ENCODE results near the gene TMUB1.

DNA sequence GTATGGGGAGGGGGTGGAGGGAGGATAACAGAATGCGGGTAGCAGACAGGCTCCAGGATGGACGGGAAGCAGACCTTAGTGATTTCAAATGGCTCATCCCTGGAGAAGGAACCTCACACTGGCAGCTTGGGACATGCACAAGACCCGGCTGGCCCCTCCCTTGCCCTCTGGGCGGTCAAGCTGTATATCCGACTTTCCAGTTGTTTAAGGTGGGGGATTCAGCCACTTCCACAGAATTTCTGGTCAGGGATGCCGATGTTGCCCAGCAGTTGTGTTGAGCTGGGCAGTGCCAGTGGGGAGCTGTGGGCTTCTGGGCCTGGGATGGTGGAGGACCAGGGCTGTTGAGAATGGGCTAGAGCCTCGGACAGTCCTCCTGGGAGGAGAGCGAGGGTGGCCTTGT lies 45.4 kb upstream of the TMUB1 start:
- TF ChIP-seq EZH2 (IDR thresholded peaks at IDR 0.05; ENCODE audit: borderline replicate concordance, low read depth, low read length, severe bottlenecking): no peak
- TF ChIP-seq, protein P1, sequence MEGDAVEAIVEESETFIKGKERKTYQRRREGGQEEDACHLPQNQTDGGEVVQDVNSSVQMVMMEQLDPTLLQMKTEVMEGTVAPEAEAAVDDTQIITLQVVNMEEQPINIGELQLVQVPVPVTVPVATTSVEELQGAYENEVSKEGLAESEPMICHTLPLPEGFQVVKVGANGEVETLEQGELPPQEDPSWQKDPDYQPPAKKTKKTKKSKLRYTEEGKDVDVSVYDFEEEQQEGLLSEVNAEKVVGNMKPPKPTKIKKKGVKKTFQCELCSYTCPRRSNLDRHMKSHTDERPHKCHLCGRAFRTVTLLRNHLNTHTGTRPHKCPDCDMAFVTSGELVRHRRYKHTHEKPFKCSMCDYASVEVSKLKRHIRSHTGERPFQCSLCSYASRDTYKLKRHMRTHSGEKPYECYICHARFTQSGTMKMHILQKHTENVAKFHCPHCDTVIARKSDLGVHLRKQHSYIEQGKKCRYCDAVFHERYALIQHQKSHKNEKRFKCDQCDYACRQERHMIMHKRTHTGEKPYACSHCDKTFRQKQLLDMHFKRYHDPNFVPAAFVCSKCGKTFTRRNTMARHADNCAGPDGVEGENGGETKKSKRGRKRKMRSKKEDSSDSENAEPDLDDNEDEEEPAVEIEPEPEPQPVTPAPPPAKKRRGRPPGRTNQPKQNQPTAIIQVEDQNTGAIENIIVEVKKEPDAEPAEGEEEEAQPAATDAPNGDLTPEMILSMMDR (IDR thresholded peaks at IDR 0.05; ENCODE audit: extremely low read depth in 1 of 2, insufficient read depth in 1 of 2, low read depth in 1 of 2, low read length in 2 of 2): no peak
- no peak for TF ChIP-seq POLR2A (IDR thresholded peaks at IDR 0.05; ENCODE audit: low read depth, low read length)
- no peak for TF ChIP-seq GATA2 (IDR thresholded peaks at IDR 0.05; ENCODE audit: insufficient read depth, insufficient read length, low read depth, low read length)
- TF ChIP-seq POLR2AphosphoS5 (IDR thresholded peaks at IDR 0.05; ENCODE audit: insufficient read depth, low read depth, low read length): no peak

All from endothelial cell of umbilical vein (primary cell).